GM19240 (cell line): Measurements from ENCODE around the gene SNRPD3.
"Not testable (repeated sequence)": the region's sequence is repeated elsewhere in the genome, so short reads cannot be mapped to it uniquely, and the experiment has no call there.

ENCODE experiments used
- DNase-seq: peaks from one replicate; pipeline ENCODE4 v3.0.0; 2011; ENCODE audit warnings: low spot score; ENCODE audit not compliant: insufficient read length

The SNRPD3 gene

DNA sequence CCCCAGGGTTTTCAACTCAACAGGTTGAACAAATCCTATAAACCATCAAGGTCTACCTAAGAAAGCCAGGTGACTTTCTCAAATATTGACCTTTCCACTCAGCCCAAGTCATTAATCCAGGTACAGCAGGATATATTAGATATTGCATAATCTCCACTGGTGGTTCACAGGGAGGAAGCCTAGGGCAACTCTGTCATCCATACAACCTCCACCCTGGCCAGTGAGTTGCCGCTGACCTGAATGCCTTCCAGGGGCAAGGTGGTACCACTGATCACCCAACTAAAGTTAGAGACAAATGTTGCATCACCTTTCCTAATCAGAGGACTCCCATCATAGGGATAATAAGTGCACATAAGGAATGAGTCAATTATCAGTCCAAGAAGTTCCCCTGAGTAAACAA lies 23.7 kb upstream of the SNRPD3 start:
- DNase-seq: no peak

DNA sequence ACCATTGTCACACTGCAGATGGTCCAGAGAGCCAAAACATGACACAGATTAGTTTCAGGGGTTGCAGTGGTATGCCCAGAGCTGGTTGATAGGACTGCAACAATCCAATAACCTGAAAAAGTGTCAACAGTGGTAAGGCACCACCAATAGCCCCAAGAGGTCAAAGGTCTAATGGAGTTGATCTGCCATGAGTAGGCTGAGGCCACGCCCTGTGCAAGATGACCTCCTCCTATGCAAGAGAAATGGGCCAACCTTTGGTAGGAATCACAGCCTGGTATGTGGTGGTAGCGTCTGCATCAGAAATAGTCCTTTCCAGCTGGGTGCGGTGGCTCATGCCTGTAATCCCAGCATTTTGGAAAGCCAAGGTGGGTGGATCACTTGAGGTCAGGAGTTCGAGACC lies 20.5 kb upstream of the SNRPD3 start:
- no peak for DNase-seq

DNA sequence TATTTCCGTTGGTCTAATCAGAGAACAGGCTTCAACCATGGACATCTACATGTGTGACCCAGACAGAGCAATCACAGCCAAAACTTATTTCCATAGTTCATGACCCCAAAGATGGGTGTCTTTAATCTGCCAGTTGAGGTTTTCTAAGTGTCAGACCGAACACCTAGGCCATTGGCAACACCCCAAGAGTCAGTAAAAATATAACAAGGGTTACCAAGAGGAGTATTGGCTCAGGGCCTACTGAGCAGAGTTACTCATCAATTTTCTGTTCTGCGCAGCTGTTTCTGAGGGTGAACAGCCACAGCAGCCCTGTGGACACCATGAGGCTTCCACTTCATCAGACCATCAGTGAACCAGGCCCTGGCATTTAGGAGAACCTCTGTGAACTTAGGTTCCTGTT lies 19.7 kb upstream of the SNRPD3 start:
- DNase-seq: no peak

DNA sequence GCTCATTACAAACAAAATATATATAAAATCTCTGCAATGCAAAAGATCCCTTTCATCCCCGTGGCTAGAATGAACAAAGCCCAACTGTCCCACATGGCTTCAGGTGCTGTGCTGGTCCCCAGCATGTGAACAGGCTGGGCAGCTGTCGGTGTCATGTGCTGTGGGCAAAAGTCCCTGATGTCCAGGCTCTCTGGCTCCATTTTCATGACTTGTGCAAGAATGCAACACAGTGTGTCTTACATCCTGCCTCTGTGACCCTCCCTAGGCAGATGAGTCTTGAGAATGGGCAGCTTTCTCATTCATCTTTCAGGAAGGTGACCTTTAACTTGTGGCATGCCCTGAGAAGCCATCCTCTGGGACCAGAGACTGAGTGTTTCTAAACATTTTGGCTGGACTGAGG lies 15.3 kb upstream of the SNRPD3 start:
- no peak for DNase-seq

DNA sequence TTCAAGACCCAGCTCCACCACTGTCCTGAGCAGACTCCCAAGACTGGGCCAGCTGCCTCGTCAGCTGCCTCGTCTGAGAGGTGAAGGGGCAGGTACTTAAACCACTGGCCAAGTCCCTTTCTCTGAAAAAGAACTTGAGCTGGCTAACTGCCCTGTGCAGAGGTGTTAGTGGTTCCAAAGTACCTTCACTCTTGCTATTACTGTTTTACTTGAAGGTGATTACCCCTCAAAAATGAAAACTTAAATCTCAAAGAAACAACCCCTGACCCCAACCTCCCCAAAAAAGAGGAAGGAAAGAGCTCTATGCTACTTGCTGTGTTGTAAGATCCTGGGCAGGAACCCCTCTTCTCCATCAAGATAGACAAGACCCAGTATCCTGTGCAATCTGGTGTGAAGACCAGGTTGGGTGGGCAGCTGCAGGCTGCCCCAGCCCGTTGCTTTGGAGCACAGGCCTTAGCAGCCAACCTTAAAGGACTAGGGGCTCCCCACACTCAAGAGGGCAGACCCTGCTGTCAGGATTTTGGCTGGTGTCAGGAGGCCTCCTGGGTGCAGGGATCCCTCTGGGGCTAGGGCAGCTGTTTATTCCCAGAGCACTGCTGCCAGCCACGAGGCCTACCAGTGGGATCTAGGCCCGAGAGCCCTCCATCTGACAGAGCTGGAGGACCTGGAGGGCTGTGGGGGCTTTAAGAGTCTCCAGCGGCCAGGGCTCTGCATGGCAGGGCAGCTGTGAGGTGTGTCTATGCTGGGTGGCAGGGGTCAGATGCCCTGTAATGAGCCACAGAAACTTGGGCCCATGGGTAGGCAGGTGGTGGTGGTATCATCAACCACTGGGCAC lies 13.9 kb upstream of the SNRPD3 start:
- no peak for DNase-seq

DNA sequence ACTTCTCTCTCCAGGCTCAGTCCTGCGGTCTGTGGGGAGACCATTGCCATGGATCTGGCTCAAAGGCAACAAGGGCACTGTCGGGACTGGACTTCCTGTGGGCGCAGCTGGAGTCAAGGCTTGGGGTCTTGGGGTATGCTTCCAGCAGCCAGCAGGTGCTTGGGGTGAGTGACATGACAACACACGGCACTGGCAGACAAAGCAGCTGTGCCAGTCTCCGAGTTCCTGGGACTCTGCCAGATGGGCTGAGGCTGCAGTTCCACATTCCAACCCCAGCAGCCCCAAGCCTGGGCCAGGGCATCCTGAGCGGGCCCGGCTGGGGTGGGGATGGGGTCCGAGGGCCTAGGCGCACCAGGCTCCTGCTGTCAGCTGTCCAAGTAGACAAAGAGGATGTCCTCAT lies 13.2 kb upstream of the SNRPD3 start:
- no peak for DNase-seq

DNA sequence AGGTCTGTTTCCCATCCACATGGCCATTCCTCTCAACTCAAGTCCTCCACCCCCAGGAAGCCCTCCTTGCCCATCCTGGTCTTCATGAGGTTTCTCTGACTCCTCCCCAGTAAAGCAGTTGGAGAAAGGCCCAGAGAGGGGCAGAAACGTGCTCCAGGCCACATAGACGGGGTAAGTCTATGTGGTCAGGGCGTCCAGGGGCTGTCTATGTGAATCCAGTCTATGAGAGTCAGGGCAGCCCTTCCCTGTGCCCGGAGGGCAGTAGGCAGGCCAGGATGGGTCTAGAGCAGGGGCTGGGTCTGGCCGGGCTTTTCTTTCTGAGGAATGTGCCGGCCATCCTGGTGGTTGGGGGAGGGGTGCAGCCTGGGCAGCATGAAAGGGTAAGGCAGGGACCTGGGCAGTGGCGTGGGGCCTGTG lies 12.6 kb upstream of the SNRPD3 start:
- DNase-seq: no peak

DNA sequence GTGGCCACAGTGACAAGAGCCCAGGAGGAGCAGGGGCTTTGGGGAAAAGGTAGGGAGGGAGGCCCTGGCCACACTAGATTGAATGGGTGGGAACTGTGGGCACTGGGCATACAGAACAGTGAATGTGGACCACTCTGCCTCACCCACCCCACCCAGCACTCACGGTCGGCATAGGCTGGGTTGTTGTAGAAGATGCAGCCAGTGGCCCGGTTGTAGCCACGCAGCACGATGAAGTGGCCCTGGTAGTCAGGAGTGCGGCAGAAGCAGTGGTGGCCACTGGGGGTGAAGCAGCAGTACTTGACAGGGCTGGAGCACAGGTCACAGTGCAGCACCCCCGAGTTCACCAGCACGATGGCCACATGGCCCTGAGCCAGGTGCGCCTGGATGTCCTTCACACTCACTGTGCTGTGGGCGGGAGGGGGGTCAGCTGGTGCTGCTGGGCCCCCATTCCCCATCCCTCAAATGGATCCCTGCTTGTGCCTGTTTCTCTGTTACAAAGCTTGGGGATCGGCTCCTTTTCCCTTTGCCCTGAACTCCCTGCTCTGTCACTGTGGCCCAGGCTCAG lies 12.0 kb upstream of the SNRPD3 start:
- DNase-seq: no peak

DNA sequence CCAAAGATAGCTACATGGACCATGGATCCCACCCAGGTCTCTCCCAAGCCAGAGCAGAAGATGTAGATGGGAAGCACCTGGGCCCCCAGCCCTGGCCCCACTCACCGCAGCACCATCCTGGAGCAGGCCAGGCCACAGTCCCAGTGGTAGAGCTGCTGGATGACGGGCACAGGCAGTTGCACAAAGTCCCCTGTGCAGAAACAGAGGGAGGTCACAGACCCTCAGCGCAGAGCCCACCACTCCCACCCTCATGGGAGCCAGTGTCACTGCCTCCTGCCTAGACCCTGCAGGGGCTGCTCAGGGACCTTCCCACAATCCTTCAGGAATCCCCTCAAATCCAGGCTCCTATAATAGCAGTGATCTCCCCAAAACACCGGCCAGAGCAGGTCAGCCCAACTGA lies 7.0 kb upstream of the SNRPD3 start:
- DNase-seq: no peak

DNA sequence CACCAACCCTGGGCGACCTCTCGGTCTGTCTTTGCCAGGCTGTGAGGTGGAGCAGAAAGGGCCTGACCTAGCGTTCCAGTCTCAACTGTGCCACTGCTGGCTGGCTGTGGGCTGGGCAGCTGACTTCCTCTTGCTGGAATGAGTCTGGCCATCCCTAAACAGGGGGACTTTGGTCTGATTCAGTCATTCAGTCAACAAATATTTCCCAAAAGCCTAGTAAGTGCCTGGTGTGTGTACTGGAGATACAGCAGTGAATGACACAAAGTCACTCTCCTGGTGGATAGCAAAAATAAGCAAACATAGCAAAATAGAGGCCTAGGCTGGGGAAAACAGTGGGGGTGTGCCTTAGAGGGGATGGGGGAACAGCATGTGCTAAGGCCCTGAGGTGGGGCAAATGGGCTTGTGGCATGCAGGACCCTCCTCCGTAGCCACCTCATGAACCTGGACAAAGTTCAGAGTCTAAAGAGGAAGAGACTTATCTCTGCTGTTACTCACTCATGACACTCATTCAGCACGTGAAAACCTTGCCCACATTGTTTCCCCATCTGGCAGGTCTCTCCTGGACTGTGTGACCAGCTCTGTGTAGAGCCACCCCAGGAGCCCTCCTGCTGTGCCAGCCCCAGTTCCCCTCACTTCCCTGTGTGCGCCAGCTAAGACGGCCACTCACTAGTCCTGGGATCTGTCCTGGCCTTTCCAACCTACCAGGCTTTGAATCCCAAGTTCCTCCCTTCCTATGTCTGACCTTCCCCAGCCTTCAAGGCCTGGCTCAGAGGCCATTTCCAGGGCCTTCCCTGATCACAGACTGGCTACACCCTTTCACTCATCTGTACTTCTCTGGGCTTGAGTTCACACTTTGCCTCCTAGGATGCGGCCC lies 5.5 kb upstream of the SNRPD3 start:
- no peak for DNase-seq

DNA sequence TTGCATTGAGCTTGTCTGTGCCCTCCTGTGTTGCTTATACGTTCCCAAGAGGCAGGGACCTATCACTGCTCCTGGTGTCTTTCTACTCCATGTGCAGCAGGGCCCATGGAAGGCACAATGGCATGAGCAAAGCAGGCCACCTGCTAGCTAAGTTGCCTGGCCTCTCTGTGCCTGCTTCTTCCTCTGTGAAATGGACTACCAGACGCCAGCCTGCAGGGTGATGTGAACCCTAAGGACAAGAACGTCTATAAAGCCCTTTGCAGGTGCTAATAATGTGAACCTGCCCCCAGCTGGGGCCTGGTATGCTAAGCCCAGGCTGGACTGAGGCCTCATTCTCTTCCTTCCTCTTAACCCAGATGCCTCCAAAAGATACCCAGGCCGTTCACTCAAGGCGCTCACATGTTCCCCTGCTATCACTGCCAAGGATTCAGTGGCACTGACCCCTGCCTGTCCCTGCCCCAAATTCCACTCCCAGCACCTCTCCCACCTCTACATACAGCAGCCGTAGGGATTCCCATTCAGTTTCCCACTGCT lies 4.8 kb upstream of the SNRPD3 start:
- DNase-seq: no peak

DNA sequence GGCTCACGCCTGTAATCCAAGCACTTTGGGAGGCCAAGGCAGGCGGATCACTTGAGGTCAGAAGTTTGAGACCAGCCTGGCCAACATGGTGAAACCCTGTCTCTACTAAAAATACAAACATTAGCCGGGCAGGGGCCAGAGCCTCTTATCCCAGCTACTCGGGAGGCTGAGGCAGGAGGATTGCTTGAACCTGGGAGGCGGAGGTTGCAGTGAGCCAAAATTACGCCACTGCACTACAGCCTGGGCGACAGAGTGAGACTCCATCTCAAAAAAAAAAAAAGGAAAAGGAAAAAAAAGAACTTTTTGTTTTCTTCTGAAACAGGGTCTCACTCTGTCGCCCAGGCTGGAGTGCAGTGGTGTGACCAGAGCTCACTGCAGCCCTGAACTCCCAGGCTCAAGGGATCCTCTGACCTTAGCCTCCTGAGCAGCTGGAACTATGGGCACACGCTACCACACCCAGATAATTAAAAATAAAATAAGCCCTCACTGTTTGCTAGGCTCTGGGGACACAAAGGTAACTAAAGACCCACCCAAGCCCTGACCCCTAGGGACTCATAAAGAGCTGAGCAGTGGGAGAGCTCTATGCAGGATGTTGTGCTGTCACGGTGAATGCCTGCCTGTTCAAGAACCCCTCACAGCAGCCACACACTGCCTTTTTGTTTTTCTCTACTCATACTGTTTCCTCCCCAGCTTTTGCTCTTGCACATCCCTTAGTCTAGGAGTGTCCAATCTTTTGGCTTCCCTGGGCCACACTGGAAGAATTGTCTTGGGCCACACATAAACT lies 3.1 kb upstream of the SNRPD3 start:
- not testable (repeated sequence) for DNase-seq

DNA sequence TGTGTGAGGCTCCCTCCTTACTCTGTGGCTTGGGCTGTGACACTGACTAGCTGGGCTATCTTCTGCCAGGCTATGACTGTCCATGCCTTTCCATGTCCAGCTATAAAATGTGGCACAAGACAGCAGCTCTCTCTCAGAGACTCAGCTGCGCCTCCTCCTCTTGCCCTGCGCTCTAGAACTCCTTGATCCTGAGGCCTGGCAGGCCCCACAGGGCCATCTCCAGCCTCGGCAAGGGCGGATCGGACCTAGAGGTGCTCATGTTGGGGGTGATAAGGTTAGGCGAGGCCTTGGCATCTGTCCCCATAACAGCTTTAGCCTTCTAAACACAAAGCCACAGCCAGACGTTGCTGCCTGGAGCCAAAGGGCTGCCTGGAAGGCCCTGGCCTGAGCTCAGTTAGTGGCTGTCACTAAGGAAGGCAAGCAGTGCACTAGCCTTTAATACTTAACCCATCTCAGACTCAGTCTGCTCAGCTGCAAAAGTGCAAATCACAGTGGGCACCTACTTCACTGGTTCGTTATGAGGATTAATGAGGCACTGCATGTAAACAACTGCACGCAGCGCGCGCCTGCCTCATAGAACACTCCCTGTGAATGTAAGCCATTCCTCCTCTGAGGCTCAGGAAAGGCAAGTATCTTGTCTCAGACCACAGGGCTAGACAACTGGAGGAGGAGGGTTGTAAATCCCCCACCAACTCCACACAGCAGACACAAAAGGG lies 2.0 kb upstream of the SNRPD3 start:
- DNase-seq: no peak

DNA sequence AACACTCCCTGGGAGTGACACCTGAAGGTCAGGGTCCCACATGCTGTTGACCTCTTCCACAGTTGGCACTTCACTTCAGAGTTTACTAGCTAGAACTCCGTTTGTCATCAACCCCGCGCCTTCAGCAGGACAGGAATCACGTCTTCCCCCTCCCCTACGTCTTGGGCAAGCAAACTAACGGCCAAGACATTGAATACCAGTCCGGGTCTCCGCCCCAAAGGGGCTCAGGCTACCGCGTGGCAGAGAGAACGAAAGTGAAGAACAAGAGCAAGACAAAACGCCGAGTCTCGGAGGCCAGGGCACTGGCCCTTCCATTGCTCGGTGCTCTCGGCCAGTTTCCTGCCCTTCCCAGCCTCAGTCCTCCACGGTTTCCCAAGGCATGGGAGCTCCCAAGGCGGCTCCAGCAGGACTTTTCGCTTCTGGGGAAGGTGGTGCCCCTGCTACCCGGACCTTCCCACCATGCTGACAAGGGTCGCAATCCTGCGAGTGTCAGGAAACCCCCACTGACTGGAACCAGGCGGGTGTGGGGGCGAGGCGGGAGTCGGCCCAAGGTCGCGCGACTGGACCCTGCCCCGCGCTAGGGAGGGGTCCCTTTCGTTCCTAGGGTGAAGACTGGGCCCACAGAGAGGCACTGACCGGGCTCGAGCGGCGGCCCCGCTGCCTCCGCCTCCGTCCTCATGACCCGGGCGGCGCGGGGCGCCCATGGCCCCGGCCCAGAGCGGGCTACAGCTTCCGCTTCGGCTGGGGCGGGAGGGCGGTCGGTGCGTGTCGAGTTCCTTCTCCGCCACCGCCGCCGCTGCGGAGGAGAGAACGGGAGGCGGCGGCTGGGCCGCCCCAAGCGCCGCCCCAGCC lies 1.3 kb upstream of the SNRPD3 start, which contains the start of gene GUCD1:
TSS of gene GUCD1 (minus strand) at position 826 of the 852 bp plus-strand sequence. CDS start at position 679, 147 bp downstream.
- DNase-seq: peak; percentile 21

DNA sequence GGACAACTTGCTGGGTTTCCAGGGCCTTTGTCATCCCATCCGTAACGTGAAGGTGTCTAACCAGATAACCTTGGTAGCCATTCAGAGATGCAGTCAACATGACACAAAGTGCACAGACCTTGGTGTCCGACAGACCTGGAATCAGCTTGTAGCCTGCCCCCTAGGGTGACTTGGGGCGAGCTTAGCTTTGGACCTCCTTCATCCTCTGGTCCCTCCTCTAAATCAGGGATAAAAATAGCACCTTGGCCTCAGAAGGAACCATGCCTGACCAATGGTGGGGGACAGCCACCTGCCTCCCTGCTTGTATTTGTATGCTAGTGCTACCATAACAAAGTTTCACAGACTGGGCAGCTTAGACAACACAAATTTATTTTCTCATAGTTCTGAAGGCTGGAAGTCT lies 3.7 kb downstream of the SNRPD3 start:
- no peak for DNase-seq

DNA sequence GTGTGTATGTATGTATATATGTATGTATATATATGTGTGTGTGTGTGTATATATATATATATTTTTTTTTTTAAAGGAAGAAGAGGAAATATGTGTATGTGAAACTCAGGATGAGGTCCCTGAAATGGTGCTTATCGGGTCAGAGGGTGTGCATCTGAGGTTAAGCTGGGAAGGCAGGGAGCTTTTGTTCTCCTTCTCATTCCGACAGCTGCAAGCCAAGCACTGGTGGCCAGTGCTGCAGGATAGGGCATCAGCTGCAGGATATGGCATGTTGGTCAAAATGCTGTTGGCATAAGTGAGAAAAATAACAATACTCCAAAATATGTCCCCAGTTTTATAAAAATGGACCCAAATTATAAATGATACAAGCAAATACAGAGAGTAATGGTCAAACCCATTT lies 7.4 kb downstream of the SNRPD3 start:
- DNase-seq: no peak

DNA sequence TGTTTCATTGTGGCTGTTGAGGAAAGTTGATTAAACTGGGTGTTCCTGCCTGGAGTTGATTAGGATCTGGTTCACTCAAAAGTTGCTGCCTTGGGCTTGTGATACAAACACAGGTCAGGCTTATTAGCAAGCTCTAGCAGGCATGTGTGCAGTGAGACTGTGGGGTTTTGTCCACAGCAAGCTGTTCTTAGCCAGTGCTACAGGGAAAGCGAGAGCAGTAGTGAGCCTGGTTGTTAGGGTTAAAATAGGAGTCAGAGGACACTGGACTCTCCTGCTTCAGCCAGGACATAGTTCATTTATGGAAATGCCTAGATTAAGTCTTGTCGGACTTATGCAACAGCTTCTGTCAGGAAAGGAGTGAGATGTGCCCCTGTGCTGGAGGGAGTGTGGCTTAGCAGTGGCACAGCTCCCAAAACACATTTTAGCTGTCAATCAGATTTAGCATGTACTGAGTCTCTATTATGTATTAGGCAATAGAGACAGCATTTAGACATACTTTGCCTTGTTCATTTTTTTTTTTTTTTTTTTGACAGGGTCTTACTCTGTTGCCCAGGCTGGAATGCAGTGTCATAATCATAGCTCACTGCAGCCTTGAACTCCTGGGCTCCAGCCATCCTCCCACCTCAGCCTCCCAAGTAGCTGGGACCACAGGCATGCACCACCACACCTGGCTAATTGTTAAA lies 8.7 kb downstream of the SNRPD3 start:
- DNase-seq: no peak

DNA sequence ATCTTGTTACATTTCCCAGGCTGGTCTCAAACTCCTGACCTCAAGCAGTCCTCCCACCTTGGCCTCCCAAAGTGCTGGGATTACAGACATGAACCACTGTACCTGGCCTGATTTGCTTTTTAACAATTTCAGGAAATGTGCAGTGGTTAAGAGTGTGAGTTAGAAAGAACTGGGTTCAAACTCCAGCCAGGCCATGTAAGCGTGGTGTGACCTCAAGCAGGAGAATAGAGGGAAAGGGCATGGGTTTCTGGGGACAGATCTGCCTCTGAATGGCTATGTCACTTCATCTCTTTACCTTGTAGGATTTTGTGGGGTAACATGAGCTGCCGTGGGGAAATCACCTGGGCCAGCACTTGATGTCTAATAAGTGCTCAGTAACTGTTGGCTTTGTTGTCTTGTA lies 9.3 kb downstream of the SNRPD3 start:
- no peak for DNase-seq
